Adrenal gland (tissue), 12 donors: Measurements from ENCODE around the gene EIF5B. TPM values are rescaled to one million over a fixed set of nuclear protein-coding genes. Genes with fewer than 3 reads are reported as not detected.
A peak's percentile ranks its signal among the peaks of the same experiment; 100 is the strongest.

Source experiments
- DNase-seq, 7 donors: peaks; one replicate each; pipeline ENCODE4 v3.0.0-alpha.2; 2019 to 2020
- H3K27ac ChIP-seq, 5 donors: fragments of 200-600 bp; sonication (generic) in 4 of 5; 1 replicate in 3 of 5; 2 replicates in 2 of 5; pipeline versions ENCODE4 v1.5.1 to v1.8.0; 2016 to 2020; ENCODE audit warnings: mild to moderate bottlenecking in 1 of 5
- H3K27me3 ChIP-seq: fragments of 200-600 bp; 2 replicates; pipeline ENCODE4 v1.8.0; 2021
- H3K36me3 ChIP-seq, 2 donors: fragments of 200-600 bp; replicated peaks in 1 of 2; 1 replicate in 1 of 2; 2 replicates in 1 of 2; pipeline versions ENCODE4 v1.5.1 to v1.8.0; 2018 to 2022
- H3K4me1 ChIP-seq, 2 donors: fragments of 200-600 bp; replicated peaks in 1 of 2; 1 replicate in 1 of 2; 2 replicates in 1 of 2; pipeline versions ENCODE4 v1.5.1 to v1.8.0; 2018 to 2021
- H3K4me3 ChIP-seq, 4 donors: fragments of 200-600 bp; sonication (generic) in 3 of 4; one replicate each; pipeline ENCODE4 v1.5.1; 2016 to 2018
- H3K9me3 ChIP-seq, 3 donors: fragments of 200-600 bp; sonication (generic) in 1 of 3; replicated peaks in 1 of 3; 1 replicate in 2 of 3; 2 replicates in 1 of 3; pipeline versions ENCODE4 v1.5.1 to v1.8.0; 2016 to 2021
- POLR2A ChIP-seq, 2 donors: fragments of 450-650 bp; IDR thresholded peaks; one replicate each; pipeline ENCODE4 v1.6.1; 2017; ENCODE audit warnings: antibody characterized with exemption in 2 of 2, mild to moderate bottlenecking in 2 of 2, moderate library complexity in 1 of 2
- WGBS, 4 donors: extraction: QIAGEN DNeasy Blood & Tissue Kit in 2 of 4; methylation state at CpG; one replicate each; pipeline versions ENCODE4 v1.1.5 to v1.1.7; 2013 to 2017; 5-methylcytosine and 5-hydroxymethylcytosine counted together
- intact Hi-C, 2 donors: fragments of 100-400 bp; cut with DNase I; formaldehyde crosslinking; loops; one replicate each; pipeline versions ENCODE4 v1.14.1 to v1.15.0; 2022 to 2023
- polyA plus RNA-seq, 3 donors: library from polyadenylated mRNA; stranded (reverse); fragments of 200-250 nt in 2 of 3; fragments of 350-450 nt in 1 of 3; fragmentation: Illumina TruSeq in 1 of 3; extraction: RNeasy Lipid Tissue Mini Kit (QIAGEN cat#74804) in 1 of 3; gene quantifications; one replicate each; pipeline ENCODE4 v1.2.3, GENCODE V29; 2013 to 2014
- total RNA-seq, 9 donors: library from RNA; depleted of rRNA in 4 of 9; stranded (reverse); fragments of >200 nt in 4 of 9; fragments of 120-200 nt in 1 of 9; fragmentation: NEBNext Ultra II Directional in 1 of 9; extraction: Animal tissue kit (Norgen Biotek cat#: 25700) in 1 of 9; gene quantifications; one replicate each; pipeline versions ENCODE4 v1.1.0 to v1.2.4, GENCODE V29; 2013 to 2023
- TF ChIP-seq, protein P1 (sequence below), 6 experiments: fragments of 450-650 bp in 4 of 6; fragments of 200-600 bp in 2 of 6; sonication (generic) in 1 of 6; IDR thresholded peaks; 1 replicate in 5 of 6; 2 replicates in 1 of 6; pipeline versions ENCODE4 v1.5.1 to v1.8.0; 2016 to 2021; ENCODE audit warnings: antibody characterized with exemption in 6 of 6, mild to moderate bottlenecking in 2 of 6, moderate library complexity in 1 of 6
- donor health status: healthy with polysubstance abuse.
- donor health status: Bipolar disorder and iron deficiency.
- donor health status: DM: yes; HTN: yes; CAD: no.
- donor health status: DM: no; HTN: no; CAD: no.
- donor health status: DM: no; HTN: no; CAD: no.
- donor health status: DM: yes; HTN: yes; CAD: no.

EIF5B gene
- total and polyA plus RNA-seq, 12 donors = 11.1 to 71.3 (median 27.4) TPM

DNA sequence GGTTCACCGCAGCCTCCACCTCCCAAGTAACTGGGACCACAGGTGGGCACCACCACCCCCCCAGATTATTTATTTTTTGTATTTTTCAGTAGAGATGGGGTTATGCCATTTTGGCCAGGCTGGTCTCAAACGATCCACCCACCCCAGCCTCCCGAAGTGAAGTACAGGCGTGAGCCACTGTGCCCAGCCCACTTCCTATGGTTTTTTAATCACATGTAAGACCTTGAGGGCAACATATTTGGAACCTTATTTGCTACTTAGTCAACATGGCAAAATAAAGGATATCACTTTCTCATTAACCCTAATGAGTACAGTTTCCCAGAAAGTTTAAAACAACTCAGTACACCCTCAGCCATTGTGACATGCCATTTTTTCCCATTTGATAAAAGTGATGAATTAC is 64.7 kb downstream of the EIF5B start:
- 85 to 94% (median 88%) methylated on average over 4 of the region's 4 CpGs for WGBS, 4 donors
- TF ChIP-seq POLR2A (IDR thresholded peaks at IDR 0.05) = no peak
- TF ChIP-seq, protein P1, sequence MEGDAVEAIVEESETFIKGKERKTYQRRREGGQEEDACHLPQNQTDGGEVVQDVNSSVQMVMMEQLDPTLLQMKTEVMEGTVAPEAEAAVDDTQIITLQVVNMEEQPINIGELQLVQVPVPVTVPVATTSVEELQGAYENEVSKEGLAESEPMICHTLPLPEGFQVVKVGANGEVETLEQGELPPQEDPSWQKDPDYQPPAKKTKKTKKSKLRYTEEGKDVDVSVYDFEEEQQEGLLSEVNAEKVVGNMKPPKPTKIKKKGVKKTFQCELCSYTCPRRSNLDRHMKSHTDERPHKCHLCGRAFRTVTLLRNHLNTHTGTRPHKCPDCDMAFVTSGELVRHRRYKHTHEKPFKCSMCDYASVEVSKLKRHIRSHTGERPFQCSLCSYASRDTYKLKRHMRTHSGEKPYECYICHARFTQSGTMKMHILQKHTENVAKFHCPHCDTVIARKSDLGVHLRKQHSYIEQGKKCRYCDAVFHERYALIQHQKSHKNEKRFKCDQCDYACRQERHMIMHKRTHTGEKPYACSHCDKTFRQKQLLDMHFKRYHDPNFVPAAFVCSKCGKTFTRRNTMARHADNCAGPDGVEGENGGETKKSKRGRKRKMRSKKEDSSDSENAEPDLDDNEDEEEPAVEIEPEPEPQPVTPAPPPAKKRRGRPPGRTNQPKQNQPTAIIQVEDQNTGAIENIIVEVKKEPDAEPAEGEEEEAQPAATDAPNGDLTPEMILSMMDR (IDR thresholded peaks at IDR 0.05) = no peak
- Histone ChIP-seq H3K27ac (no peak overlapping the region), H3K27me3 (no peaks in the 10 kb centered on the region), H3K9me3 (no peaks in the 10 kb centered on the region), H3K4me3 (no peak overlapping the region), H3K4me1 (no peaks in the 10 kb centered on the region), H3K36me3 (peaks cover 0 to 92% of the 10 kb centered on the region in 2 donors)
- no peak for DNase-seq
- intact Hi-C loops = no loop called here

DNA sequence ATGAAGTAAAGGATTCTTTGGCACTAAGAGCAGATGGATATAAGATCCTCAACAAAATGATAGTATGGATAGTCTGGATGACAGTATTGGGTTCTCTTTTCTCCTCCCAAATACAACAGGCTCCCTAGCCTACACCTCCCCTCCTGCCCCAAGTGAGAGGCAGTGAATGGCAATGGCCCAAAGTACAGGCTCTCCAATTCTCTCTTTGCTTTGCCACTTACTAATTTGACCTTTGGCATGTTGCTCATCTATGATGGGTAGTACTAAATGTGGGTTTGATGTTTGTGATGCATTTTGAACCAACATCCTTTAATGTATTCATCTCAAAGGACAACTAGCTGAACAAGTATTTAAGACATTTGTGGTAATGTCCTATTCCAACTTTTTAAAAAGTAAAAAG is 65.9 kb downstream of the EIF5B start:
- H3K36me3 ChIP-seq = peaks cover 0 to 81% of the 10 kb centered on the region in 2 donors
- intact Hi-C loops = no loop called here

DNA sequence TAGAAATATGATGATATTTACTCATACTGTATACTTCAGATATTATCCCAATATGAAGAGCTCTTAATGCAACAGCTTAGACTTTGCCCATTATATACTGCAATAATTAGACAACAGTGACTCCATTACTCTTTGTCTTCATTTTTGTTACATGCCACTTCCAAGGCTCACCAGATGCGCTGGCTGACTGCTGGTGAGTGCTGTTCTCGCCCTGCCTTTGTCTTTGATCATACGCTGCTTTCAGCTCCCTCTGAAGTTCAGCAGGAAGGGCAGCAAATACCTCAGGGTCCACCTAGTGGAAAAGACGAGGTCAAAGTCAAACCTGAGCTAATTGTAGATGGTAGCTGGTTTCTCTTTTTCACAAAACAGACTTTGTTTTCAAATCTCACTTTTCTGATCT is 66.3 kb downstream of the EIF5B start:
- Histone ChIP-seq H3K27me3 (no peaks in the 10 kb centered on the region), H3K27ac (peak overlapping the region in 1 of 5 donors; percentile 3), H3K4me1 (no peaks in the 10 kb centered on the region), H3K4me3 (no peak overlapping the region), H3K36me3 (peaks cover 0 to 81% of the 10 kb centered on the region in 2 donors), H3K9me3 (no peaks in the 10 kb centered on the region)
- intact Hi-C loops = no loop called here
- no peak for DNase-seq
- TF ChIP-seq POLR2A (IDR thresholded peaks at IDR 0.05) = no peak
- TF ChIP-seq, protein P1 (IDR thresholded peaks at IDR 0.05) = no peak
- 71 to 80% (median 77%) methylated on average over 4 of the region's 4 CpGs for WGBS, 4 donors

More for the DNA sequence above, 65.9 kb downstream of the EIF5B start:
- Histone ChIP-seq H3K27ac (peak overlapping the region in 1 of 5 donors; percentile 3), H3K9me3 (no peaks in the 10 kb centered on the region), H3K4me1 (no peaks in the 10 kb centered on the region), H3K4me3 (no peak overlapping the region), H3K27me3 (no peaks in the 10 kb centered on the region)
- TF ChIP-seq, protein P1 (IDR thresholded peaks at IDR 0.05) = no peak
- TF ChIP-seq POLR2A (IDR thresholded peaks at IDR 0.05) = no peak
- DNase-seq = no peak

DNA sequence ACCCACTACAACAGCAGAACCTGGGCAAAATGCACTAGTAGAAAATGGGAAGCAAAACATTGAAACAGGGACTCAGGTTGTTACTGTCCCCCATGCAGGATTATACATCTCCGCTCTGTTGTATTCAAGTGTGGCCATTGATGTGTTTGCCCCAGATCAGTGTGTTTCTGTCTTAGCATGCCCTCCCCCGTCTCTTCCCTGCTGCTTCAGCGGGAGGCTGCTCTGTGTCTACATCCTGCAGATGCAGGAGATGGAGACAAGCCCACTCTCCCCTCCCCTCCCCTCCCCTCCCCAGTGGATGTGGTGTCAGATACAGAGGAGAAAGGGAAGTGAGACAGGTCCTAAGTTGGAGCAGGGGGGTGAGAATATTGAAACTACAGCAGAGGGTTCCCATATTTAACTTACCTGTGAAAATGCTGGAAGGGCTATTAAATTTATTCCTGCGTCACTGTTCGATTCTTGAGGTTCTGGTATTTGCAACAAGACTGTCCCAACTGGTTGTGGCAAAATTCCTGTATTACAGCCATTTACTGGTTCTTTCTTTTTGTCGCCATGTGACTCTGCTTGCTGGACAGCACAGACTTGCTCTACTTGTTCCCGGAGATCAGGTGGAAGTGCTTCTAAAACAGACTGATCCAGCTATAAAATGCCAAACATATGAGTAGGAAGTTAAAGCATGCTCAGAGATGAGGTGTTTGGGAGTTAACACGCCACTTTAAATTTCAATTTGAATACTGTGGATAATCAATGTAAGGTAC is 67.0 kb downstream of the EIF5B start:
- no peak overlapping the region for H3K27ac ChIP-seq
- no peak overlapping the region for H3K4me3 ChIP-seq
- DNase-seq = no peak
- H3K9me3 ChIP-seq = no peaks in the 10 kb centered on the region
- peaks cover 0 to 75% of the 10 kb centered on the region in 2 donors for H3K36me3 ChIP-seq
- 86 to 92% (median 90%) methylated on average over 8 of the region's 8 CpGs for whole genome bisulfite sequencing, 4 donors
- H3K27me3 ChIP-seq = no peaks in the 10 kb centered on the region
- no peak for TF ChIP-seq POLR2A (IDR thresholded peaks at IDR 0.05)
- TF ChIP-seq, protein P1 (IDR thresholded peaks at IDR 0.05) = no peak
- intact Hi-C loops = no loop called here
- no peaks in the 10 kb centered on the region for H3K4me1 ChIP-seq
